Hippocampal formation (tissue), 2 donors: ENCODE measurements around the gene GIMD1.
A peak's percentile ranks its signal among the peaks of the same experiment; 100 is the strongest.
"Not testable (repeated sequence)": the region's sequence is repeated elsewhere in the genome, so short reads cannot be mapped to it uniquely, and the experiment has no call there.

Experiments used
- DNase-seq, 2 donors: peaks; one replicate each; lab custom pipeline; 2025; lab: John Stamatoyannopoulos, UW

Gene GIMD1

DNA sequence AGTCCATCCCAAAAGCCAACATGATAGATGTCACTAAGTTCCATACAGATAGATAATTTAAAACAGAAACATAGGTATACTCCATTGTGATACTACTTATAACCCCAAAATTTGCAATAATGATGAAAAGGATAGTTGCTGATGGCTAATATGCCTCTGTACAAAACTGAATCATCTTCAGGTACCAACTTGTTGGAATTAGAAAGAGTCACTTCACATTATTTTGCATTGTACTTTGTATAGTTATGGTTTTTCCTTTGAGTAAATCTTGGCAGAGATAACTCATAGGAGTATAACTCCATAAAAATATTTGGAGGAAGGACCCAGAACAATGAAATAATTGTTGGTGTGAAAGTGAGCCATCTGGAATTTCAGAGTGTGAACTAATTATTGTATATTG is 17.6 kb downstream of the GIMD1 start:
- DNase-seq: no peak

DNA sequence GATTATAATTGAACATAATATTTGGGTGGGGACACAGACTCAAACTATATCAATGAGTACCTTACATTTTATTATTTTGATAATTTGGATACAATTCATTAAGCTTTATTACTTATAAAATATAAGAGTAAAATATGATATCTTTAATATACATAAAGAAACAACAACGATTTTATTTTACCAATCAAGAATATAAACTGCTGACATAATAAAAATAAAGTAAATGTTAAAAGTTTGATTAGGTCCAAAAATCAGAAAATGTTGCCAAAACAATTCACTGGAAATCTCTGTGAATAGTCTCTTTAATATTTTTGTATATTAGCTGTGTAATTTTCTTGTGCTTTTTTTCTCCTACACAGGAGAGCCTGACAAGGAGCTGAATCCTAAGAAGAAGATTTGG is 21.4 kb downstream of the GIMD1 start:
- no peak for DNase-seq

DNA sequence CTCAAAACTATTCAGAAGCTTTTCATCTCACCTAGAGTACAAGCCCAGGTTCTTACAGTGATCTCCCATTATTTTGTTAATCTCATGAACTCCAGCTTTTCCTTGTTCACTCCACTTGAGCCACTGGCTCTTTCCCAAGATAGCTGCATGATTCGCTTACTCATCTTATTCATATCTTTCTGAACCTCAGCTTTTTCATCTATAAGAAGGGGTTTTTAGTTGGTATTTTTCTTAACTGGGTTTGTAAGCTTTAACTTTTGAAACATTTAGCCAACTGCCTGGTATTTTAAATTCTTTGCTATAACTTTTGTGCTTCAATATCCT is 24.0 kb downstream of the GIMD1 start:
- no peak for DNase-seq

DNA sequence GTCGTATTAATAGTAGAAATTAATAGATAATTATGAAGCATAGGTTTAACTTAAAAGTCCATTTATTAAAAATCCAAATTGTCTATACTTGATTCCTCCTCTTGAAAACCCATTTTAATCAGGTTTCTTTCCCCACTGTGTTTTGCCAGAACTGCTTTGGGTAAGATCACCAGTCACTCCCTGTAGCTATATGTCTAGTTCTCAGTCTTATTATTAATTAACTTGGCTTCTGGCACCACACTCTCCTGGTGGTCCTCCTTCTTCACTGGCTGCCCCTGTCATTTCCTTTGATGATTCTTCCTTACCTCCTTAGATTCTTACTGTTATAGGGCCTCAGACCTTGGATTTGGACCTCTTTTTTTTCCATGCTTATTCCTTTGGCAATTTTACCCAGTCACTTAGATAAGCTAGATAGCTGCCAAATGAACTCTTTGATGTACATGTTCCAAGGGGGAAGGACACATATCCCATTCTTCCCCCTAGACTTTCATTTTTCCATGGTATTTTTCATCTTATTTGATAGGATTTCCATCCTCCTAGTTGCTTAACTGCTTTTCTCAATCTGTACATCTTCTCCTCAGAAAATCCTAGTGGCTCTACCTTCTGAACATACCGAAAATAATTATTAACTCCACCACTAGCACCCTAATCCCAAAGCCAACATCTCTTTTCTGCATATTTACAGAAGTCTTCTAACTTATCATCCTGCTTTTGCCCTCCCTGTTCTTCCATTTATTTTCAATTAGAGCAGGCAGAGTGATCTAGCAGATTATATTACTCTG is 24.5 kb downstream of the GIMD1 start:
- DNase-seq: no peak

DNA sequence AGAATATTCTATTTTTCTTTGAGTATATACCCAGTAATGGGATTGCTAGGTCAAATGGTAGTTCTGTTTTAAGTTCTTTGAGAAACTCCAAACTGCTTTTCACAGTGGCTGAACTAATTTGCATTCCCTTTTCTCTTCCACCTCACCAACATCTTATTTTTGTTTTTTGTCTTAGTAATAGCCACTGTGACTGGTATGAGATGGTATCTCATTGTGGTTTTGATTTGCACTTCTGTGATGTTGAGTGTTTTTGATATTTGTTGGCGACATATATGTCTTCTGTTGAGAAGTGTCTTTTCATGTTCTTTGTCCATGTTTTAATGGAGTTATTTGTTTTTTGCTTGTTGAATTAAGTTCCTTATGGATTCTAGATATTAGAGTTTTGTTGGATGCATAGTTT is 27.8 kb downstream of the GIMD1 start:
- no peak for DNase-seq

DNA sequence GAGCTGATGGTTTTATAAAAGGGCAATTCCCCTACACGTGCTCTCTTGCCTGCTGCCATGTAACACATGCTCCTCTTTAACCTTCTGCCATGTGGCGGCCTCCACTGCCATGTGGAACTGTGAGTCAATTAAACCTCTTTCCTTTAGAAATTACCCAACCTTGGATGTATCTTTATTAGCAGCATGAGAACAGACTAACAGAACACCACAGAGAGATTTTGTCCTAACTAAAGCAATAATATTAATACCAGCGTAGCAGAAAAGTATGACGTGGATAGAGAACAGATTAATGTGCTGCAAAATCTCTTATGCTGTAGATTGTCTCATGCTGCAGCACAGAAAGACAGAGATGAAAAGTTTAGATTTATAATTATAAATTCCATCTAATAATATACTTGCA is 29.1 kb downstream of the GIMD1 start:
- DNase-seq: no peak

DNA sequence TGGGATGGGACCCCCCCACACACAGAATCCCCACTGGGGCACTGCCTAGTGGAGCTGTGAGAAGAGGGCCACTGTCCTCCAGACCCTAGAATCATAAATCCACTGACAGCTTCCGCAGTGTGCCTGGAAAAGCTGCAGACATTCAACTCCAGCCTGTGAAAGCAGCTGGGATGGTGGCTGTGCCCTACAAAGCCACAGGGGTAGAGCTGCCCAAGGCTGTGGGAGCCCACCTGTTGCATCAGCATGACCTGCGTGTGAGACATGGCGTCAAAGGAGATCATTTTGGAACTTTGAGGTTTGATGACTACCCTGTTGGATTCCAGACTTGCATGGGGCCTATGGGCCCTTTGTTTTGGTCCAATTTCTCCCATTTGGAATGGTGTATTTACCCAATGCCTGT is 29.9 kb downstream of the GIMD1 start:
- no peak for DNase-seq

DNA sequence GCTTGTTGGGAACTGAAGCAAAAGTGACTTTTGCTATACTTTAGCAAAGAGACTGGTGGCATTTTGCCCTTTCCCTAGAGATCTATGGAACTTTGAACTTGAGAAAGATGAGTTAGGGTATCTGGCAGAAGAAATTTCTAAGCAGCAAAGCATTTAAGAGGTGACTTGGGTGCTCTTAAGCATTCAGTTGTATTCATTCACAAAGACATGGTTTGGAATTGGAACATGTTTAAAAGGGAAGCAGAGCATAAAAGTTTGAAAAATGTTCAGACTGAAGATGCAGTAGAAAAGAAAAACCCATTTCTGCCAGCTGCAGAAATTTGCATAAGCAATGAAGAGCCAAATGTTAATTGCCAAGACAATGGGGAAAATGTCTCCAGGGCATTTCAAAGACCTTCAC is 30.7 kb downstream of the GIMD1 start:
- DNase-seq: no peak

DNA sequence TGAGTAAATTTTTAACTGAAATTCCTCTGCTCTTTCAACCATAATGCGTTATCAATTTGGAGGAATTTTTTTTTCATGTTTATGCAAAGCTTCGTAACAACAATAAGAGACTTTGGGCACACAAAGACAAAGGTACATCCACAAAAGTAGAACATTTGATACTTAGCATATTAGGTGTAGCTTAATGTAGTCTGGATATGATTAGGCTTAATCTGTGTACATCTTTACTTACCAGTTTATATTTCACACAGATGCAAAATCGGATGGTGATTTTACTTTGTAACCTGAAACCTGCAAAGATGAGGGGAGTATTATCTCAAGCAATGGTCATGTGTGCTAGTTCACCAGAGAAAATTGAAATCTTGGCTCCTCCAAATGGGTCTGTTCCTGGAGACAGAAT is 32.0 kb downstream of the GIMD1 start:
- no peak for DNase-seq

DNA sequence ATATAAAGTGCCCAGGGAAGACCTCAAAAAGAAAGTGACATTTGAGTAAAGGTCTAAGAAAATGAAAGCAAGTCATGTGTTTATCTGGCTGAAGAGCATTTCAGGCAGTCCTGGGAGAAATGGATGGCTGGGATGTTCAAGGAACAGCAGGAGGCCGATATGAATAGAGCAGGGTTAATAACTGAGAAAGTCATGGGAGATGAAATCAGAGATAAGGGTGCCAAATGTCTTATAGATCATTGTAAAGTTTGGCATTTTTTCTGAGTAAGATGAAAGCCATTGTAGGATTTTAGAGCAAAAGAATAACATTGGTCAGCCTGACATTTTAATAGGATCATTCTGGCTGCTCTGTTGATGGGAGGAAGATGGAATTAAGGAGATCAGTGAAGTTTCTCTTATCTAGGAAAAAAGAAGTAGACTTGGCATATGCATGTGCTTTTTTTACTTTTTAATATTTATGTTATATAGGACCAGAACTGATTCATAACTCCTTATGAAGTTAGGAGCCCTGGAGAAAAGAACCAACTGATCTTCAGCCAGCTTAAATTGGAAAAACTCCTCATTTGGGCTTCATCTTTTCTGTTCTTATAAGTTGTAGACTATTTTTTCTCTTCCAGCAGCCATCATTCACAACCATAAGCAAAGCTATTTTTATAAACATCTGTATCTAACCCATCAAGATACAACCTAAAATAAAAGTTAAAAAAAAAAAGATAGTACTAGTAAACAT is 33.7 kb downstream of the GIMD1 start:
- no peak for DNase-seq

DNA sequence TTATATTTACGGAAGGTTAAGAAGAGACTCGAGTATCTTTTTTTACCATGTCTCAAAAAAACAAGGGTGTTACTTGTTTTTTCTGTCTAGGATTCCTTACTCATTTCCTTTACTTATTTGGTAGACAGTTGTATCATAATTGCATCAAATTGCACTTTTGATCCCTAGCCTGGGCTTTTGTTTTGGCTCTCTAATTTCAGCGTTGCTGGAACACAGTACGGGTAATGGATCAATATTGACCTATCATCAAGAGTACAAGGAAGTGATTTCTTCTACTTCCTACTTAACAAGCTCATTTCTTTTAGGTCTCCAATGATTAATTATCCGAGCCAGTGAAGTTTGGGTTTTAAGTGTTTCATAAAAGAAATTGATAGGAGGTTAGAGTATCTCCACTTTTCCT is 35.4 kb downstream of the GIMD1 start:
- DNase-seq: no peak

DNA sequence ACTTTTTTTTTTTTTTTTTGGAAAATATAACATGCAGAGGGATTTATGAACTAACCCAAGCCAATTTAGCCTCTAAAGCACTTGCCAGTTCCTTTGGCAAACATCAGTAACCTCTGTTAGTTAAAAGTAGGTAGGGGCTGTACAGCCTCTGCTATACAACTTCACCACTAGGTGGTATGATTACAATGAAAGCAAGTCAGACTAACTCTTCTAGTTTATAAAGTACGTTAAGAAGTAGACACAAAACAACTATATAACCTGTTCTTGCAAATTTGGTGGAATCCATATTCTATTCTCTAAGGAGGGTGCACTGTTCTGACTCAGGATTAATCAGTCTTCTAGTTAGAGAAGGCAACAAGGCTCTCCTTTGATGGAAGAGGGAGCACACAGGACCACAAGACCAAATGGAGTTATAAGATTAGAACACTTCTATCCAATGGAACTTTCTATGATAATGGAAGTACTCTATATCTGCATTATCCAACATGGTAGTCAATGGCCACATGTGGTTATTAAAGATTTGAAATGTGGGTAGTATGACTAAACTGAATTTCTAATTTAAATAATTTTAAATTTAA is 39.4 kb downstream of the GIMD1 start:
- peak in 1 of 2 donors; percentile 4 for DNase-seq

DNA sequence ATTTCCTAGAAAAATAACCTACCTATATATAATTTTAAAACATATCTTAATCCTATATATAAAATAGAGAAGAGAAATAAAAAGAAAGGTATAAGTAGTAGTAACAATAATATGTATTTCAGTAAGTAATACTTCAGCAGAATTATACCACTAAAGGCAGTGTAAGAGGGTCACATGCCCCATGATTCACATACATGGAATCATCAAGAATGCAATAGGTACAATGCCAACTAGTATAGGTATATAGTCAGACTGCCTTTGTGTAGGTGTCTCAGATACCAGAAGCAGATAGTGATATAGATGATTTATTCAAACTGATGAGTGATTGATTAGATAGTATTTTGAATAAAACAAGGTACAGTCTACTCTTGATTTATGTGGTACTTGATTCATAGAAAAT is 42.8 kb downstream of the GIMD1 start:
- no peak for DNase-seq

DNA sequence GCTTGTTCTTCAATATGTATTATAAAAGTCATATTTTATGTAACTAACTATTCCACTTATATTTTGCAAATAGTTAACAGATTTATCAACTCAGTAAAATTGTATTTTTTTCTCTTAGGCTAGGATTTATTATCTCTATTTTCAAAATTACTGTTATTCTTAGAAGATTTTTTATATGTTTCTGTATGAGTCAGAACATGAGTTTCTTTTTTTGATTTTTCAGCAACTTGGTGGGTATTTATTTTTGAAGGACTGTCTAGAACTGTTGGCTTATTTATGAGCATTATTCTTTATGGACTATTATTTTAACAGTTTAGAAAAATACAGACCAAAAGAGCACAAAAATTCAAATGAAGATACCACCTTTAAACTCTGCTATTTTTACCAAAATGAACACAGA is 45.5 kb downstream of the GIMD1 start:
- DNase-seq: no peak

DNA sequence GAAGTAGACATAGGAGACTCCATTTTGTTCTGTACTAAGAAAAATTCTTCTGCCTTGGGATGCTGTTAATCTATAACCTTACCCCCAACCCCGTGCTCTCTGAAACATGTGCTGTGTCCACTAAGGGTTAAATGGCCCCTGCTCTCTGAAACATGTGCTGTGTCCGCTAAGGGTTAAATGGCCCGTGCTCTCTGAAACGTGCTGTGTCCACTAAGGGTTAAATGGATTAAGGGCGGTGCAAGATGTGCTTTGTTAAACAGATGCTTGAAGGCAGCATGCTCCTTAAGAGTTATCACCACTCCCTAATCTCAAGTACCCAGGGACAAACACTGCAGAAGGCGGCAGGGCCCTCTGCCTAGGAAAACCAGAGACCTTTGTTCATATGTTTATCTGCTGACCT is 46.8 kb downstream of the GIMD1 start:
- not testable (repeated sequence) for DNase-seq

DNA sequence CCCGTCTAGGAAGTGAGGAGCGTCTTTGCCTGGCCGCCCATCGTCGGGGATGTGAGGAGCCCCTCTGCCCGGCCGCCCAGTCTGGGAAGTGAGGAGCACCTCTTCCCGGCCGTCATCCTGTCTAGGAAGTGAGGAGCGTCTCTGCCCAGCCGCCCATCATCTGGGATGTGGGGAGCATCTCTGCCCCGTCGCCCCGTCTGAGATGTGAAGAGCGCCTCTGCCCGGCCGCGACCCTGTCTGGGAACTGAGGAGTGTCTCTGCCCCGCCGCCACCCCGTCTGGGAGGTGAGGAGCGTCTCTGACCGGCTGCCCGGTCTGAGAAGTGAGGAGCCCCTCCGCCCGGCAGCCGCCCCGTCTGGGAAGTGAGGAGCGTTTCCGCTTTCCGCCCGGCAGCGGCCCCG is 47.4 kb downstream of the GIMD1 start:
- DNase-seq: not testable (repeated sequence)

DNA sequence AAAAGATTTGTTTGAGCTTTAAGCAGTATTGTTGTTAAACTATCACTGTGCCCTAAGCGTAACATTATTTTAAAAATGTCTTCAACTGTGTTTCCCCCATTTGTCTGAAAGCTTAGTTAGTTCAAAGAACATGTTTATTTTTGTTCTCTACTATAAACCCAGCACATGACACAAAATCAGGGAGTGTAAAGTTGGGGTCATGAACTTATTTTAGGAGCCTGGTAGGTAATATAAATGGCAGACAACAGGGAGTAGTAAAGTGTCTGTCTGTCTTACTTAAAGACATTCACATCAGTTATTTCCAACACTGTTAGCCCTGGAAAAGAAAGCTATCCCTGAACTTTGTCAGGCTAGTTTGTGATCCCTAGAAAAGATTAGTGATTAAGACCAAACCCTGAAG is 48.3 kb downstream of the GIMD1 start:
- no peak for DNase-seq

DNA sequence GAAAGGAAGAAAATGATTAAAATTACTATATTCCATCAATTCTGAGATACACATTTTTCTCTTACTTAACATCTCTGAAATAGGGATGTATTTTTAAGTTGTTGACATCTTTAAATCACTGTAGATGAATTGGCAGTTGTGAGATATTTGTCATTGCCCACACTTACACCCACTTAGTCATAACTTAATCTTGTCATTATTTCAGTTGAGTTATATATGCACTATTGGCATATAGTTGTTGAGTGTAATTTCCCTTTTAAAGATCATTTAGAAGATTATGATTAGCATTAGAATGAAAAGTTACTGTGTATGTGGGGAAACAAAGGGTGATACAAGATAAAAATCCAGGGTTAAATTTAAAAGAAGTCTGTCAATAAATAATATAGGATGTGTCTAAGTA is 50.1 kb downstream of the GIMD1 start:
- DNase-seq: no peak

DNA sequence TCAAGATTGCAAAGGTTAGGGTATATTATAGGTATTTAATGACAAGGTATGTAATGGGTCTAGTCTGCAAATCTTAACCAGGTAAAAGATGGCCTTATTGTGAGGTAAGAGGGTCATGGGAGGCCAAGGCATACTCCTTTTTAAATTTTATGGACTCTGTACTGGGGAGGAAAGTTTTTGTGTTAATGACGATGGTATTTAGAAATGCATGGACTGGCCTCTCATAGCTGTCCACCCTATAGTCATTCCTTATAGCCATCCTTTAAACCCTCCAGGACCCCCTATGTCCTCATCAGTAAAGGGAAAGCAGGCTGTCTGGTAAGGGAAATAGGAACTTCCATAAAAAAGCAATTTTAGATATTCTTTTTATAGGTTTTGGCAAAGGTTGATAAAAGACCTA is 50.8 kb downstream of the GIMD1 start:
- DNase-seq: no peak

DNA sequence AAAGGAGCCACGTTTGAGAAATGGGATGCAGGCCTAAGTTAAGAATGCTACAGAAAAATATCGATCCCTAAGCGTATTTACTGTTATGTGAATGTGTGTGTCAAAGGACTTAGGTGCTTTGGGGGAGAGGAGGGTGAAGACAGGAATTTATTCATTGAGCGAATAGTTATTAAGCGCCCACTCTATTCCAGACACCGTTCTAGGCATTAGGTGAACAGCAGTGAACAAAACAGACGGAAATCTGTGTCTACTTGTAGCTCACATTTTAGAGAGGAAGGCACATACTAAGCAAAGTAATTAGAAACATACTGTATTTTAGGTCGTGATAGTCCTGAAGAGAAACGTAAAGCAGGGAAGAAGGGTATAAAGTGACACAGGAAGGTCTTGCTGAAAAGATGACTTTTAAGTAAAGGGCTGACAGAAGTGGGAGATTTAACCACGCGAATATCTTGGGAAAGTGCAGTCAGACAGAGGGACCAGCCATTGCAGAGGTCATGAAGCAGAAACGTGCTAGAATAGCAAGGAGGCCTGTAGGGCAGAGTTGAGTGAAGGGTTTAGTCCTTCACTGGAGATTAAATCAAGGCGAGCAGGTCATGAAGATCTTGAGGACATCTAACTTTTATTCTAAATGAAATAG is 51.7 kb downstream of the GIMD1 start:
- no peak for DNase-seq

DNA sequence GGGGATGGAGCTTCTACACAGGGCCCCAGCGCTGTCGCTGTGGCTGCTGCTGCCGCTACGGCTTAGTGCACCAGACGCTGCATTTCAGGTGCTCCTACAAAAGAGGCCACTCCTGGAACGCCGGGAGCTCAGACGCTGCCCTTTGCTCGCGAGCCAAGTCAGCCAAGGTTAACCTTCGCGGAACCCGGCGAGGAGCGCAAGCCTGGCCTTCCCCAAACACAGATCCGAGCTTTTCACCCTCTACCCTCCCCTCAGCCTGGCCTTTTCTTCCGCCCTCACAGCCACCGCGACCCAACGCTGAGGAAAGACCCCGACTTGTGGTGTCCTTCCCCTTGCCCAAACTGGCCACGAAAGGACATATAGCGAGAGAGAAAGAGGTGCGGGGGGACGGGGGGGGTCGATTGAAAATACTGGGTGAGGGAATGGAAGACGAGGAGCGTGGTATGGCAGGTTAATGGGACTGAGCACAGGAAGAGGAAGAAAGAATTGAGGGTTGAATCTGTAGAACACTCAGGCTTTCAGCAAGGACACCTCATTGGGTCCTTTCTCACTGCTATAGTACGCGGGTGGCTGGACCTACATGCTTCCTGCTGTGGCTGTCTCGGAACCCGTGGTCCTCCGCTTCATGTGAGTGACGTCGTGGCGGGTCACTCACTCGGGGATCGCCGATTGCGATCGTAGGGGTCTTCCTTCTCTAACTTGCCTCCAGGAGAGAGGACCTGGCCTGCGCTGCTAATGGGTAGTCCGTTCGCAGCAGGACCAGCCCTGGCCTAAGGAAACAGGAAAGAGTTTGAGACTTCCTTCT is 52.4 kb downstream of the GIMD1 start, which contains the start of the genes AIMP1 and TBCK:
TSS of gene AIMP1 (plus strand) at position 583 of the 805 bp plus-strand sequence. CDS start 8,460 bp downstream, outside the sequence.
TSS of gene TBCK (minus strand) at position 242 of the 805 bp plus-strand sequence. CDS start 7,249 bp downstream, outside the sequence.
- peak; percentile 88 to 89 for DNase-seq

DNA sequence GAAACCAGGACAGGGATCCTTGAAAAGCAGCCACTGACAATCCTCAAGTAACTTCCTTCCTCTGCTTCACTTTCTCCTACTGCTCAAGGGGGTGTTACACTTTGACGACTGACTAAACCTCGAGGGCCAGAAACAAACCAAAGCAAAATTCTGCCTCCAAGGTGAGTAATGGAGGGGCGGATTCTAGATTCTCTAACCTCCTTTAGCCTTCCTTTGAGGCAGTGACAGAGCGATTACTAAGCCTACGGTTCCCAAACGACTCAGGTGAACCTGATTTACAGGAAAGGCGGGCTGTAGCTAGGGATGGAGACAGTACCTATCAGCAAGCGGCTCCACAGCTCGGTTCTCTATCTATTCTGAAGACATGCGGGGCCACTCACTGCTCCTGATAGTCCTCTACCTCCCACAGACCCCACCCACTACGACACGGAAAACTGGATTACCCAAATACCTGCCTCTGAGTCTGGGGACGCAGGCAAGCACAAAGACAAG is 53.1 kb downstream of the GIMD1 start:
- DNase-seq: no peak
